ENCODE measurements around the gene SLC12A7.

- TF ChIP-seq POLR2A (IDR thresholded peaks at IDR 0.05), result no peak
- peak; percentile 66 to 82 (median 73) for TF ChIP-seq CTCF (IDR thresholded peaks at IDR 0.05)
These were observed 28.4 kb upstream of the SLC12A7 start for GRCh38 chr5:1140171-1140817.
